GM21717 (cell line): ENCODE data around the gene HS2ST1.
A peak's percentile ranks its signal among the peaks of the same experiment; 100 is the strongest.
"Not testable (repeated sequence)": the region's sequence is repeated elsewhere in the genome, so short reads cannot be mapped to it uniquely, and the experiment has no call there.

Experiments used
- ATAC-seq: cut with Tn5 transposase; IDR thresholded peaks from one replicate; pipeline ENCODE4 v1.9.1; 2021; ENCODE audit warnings: mild to moderate bottlenecking, moderate library complexity; ENCODE audit not compliant: unreplicated experiment

Gene HS2ST1

DNA sequence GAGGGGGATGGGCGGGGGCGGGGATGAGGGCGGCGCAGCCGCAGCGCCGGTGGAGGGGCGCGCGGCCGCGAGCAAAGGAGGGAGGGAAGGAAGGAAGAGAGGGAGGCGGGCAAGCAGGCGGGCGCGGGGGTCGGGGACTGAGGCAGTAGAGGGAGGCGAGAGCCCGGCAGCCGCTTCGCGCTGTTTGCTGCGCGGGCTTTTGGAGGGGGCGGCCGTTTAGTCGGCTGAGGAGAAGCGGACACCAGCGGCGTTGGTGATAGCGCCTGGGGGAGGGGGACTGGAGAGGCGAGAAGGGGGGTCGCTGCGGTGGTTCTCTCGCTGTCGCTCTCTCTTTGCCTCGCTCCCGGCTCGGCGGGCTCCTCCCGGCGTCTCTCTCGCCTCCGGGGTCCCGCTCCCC lies at the start of gene HS2ST1:
Gene HS2ST1, plus strand, starts transcription at position 35 of the 397 bp plus-strand sequence.
- ATAC-seq: no peak

DNA sequence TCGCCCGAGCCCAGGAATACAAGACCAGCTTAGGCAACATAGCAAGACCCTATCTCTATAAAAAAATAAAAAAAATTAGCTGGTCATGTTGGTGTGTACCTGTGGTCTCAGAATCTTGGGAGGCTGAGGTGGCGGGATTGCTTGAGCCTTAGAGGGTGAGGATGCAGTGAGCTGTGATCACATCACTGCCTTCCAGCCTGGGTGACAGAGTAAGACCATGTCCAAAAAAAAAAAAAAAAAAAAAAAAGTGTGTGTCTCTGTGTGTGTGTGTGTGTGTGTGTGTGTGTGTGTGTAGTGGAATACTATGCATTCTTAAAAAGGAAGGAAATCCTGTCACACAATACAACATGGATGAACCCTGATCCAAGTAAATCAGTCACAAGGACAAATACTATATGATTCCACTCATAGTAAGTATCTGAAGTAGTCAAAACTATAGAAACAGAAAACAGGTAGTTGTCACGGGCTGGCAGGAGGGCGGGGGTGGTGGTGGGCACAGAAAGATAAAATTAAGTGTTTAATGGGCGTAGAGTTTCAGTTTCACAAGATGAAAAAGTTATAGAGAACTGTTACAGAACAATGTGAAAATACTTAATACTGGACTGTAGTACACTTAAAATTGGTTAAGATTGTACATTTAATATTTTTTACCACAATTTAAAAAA lies 48.3 kb upstream of the HS2ST1 start:
- ATAC-seq: peak; percentile 71

DNA sequence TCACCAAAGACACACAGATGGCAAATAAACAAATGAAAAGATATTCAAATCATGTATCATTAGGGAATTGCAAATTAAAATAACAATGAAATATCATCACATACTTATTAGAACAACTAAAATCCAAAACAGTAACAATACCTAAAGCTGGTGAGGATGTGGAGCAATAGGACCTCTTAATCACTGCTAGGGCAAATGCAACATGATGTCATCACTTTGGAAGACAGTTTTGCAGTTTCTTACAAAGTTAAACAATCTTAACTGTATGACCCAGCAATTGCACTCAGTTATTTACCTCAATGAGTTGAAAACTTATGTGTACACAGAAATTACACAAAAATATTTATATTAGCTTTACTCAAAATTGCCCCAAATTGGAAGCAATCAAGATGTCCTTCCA lies 47.8 kb upstream of the HS2ST1 start:
- ATAC-seq: no peak

DNA sequence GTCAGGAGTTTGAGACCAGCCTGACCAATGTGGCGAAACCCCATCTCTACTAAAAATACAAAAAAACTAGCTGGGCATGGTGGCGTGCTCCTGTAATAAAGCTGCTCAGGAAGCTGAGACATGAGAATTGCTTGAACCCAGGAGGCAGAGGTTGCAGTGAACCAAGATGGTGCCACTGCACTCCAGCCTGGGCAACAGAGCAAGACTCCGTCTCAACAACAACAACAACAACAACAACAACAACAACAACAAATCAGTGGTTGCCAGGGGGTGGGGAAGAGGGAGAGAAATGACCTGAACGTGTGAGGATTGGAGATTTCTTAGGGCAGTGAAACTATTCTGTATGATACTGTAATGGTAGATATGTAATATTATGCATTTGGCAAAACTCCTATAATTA lies 47.2 kb upstream of the HS2ST1 start:
- ATAC-seq: not testable (repeated sequence)

DNA sequence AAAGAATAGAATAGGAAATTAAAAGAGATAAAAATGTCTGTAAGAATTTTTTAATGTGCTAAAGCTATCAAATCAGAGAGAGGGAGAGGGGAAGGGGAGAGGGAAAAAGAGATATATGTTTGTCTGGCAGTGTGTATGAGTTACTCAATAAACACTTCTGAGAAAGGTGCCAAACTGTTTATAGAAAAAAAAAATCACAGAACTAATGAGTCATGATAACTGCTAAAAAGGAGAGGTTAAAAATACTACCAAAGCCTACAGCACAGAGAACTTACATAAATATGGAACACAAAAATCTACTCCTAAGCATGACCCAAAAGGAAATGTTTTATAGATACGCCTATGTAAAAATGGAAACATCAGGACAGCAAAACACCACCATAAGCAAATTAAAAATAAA lies 46.0 kb upstream of the HS2ST1 start:
- ATAC-seq: no peak

DNA sequence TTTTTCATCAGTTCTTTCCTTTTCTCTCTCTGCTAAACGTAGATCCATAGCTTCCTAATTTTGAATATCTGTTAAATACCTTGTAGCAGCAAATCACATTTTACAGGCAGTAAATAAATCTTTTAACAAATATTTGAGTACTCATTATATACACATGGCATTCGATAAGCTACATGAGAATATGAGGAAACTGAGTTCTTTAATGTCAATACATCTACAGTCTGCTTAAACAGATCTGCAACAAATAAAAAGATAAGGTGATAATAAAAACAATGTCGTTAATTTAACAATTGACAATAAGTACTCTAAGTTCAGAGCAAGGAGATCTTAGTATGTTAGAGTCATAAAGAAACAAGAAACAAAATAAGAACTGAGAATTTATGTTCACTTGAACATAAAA lies 43.4 kb upstream of the HS2ST1 start:
- no peak for ATAC-seq

DNA sequence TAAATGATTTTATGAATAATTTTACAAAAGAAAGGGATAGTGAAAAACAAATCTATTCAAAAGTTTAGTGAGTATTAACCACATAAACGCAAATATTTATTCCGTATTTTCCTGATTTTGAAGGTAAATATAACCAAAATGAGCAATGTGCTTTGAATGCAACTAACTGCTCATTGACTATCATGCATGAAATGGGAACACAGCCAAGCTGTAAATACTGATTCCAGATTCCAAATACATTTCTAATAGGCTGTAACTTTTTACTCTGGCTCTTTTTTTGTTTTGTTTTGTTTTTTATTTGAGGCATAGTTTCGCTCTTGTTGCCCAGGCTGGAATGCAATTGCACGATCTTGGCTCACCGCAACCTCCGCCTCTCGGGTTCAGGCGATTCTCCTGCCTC lies 42.3 kb upstream of the HS2ST1 start:
- no peak for ATAC-seq

DNA sequence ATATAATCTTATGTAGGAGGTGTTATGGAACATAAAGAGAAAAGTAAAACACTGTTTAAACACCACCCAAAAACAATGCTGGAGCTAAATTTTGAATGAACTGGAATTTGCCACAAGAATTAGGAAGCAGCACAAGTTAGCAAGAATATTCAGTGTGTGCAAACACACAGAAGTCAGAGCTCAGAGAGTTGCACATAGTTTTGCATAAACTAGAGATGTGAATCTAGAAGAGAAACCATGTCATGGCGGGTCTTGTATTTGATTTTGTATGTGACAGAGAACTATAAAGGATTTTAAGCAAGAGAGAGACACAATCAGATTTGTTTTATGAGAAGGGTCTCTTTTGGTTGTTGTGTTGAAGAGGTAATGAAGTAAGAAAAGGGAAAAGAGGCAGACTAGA lies 38.7 kb upstream of the HS2ST1 start:
- ATAC-seq: no peak

DNA sequence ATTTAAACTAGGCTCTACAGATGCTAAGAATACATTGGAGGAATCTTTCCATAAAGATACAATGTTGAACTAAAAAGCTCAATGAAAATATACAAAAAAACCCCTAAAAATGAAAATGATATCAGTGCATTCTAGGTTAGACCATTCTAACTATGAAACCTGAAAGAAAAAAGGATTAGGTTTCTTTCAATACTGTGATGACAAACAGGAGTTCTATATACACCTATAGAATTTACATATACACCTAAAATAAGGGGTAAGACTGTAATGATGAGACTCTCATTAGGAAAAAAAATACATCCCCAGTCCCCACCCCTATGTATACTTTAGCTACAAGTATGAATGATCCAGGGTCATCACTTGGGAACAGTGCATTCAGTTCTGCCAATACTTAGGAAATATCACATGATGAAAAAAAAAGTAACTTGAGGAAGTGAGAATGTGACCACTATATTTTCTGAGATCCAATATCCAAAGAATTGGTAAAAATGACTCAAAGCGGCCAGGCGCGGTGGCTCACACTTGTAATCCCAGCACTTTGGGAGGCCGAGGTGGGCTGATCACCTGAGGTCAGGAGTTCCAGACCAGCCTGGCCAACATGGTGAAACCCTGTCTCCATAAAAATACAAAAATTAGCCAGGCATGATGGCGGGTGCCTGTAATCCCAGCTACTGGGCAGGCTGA lies 26.8 kb upstream of the HS2ST1 start:
- no peak for ATAC-seq

DNA sequence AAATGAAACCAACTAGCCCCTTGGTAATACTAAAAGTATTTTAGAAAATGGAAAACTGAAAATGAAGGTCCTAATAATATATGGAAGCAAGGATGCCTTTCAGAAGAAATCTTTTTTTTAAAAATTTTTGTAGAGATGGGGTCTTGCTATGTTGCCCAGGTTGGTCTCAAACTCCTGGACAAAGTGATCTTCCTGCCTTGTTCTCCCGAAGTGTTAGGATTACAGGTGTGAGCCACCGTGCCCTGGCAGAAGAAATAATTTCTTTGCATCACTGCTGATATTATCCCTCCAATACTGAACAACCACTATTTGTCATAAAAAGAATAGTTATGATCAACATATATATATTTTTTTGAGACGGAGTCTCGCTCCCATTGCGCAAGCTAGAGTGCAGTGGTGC lies 26.1 kb upstream of the HS2ST1 start:
- no peak for ATAC-seq

DNA sequence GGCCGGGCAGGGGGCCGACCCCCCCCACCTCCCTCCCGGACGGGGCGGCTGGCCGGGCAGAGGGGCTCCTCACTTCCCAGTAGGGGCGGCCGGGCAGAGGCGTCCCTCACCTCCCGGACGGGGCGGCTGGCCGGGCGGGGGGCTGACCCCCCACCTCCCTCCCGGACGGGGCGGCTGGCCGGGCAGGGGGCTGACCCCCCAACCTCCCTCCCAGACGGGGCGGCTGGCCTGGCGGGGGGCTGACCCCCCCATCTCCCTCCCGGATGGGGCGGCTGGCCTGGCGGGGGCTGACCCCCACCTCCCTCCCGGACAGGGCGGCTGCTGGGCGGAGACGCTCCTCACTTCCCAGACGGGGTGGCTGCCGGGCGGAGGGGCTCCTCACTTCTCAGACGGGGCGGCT lies 15.0 kb upstream of the HS2ST1 start:
- not testable (repeated sequence) for ATAC-seq

DNA sequence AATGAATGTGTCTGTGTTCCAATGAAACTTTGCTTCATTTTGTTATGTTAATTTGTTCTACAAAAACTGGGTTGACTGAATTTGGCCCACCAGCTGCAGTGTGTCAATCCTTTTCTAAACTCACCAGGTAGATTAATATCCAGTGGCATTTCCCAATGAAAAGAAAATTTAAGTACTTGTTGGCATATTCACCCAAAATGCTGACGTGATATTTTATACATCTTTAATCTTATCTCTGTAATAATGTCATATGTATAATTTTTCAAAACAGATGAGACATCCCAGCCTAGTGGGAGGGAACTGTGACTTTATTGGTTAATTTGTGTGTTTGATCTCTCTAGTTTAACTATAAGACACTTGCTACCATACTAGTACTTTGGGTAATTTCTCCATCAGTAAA lies 8.6 kb upstream of the HS2ST1 start:
- ATAC-seq: no peak

DNA sequence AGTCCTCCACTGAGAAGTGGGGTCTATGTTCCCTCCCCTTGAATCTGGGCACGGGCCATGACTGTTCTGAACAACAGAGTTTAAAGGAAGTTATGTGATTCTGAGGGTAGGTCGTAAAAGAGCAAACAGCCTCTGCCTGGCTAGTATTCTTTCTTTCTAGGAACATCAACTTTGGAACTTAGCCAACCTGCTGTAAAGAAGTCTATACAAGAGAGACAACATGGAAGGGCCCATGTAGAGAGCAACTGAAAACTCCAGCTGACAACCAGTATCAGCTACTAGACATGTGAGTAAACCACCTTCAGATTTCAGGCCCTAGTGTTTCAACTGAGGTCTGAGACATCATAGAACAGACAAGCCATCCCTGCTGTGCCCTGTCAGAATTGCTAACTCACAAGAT lies 8.0 kb upstream of the HS2ST1 start:
- ATAC-seq: no peak

DNA sequence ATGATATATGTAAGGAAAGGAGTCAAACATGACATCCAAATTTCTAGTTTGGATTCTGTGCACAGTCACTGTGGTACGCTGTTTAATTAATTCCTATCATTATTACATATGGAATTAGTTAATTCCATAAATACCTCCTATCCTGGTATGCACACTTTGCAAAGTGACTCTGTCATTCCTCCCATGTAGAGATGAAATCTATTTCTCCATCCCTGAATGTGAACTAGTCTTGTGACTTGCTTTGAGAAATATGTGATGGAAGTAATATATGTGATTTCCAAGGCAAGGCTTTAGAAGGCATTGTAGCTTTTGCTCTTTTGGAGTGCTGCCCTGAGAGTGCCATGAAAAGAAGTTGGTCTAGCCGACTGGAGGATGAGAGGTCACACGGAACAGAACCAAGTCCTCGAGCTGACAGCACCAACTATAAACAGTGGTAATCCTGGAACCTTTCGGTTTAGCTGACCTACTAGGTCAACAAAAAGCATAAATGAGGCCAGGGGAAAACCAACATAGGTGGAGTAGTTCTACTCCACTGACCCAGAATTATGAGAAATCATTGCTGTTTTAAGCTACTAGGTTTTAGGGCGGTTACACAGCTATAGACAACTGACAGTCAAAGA lies 2.0 kb upstream of the HS2ST1 start:
- no peak for ATAC-seq

DNA sequence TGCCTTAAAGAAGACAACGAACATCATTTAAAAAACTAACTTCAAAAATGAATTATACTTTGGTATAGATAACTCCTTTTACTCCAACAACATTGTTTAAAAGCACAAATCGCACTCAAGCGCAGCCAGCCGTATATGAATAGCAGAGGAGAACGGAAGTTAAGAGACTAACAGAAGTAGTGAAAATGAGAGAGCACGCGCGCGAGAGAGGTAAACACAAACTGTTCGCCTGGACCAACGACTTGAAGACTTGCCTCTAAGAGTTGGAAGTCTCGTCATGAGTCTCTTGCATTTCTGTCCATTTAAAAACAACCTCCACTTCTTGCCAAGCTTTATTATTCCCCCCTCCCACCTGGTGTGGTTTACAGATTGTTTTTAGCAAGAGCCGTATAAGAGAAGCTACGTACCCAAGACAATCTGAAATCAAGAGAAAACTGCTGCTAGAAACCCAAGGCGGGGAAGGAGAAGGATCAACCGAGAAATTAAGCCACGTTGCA lies 988 bp upstream of the HS2ST1 start:
- peak; percentile 22 for ATAC-seq

DNA sequence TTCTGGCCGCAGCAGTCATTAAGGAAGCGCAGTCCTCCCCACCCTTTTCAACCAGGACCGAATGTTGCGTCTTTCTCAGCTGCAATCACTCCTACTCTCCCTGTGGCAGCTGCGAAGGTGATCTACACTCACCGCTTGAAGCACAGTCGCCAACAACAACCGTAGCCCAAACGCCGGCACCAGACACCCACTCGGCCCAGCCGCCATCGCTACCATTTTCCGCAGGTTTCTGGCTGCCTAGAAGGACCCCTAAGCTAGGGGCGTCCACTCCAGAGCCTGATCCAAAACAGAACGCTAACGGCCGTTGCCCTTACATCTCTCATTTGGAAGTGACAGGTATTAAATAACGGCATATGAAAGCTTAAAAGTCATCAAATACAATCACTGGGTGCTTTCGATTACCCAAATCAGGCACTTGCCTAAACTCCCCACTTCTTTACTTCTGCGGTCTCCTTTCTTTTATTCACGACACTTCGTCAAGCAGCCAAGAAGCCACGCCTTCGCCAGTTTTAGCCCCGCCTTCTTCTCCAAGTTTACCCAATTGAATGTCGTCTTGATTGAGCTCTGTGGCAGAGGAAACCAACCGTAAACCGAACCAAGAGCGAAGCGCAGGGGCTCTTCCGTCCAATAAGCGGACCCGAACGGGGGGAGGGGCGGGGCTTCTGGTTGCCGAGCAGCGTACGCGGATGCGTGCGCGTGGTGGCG lies 387 bp upstream of the HS2ST1 start, which contains the start of gene SELENOF:
Gene SELENOF, minus strand, starts transcription at position 231 of the 705 bp plus-strand sequence. Its CDS starts 15 bp downstream, at position 216.
- ATAC-seq: peak; percentile 83

DNA sequence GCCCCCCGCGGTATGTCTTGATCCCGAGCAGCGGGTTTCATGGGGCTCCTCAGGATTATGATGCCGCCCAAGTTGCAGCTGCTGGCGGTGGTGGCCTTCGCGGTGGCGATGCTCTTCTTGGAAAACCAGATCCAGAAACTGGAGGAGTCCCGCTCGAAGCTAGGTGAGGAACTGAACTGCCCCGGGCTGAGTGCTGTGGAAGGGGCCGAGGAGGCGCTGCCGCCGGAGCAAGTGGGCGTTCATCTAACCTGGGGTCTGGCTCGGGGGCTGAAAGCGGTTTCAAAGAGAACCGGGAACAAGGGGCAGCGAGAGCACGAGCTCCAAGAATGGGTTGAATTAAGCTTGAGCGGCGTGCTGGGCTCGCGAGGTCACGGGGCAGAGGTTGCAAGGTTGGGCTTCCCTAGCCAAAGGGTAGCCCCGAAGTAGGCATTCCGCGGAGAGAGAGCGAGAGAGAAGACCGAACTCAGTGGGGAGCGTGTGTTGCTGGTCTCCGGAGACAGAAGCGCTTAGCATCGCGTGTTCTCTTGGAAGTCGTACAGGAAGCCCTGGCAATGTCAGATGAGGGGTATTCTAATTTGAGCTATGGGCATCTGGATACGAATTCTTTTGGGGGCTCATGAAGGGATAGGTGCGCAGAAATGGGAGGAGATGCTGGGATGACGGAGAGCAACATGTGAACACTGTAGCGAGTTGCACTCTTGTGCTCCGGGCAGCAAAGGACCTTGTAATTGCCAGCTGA lies 732 bp downstream of the HS2ST1 start:
- ATAC-seq: peak; percentile 25

DNA sequence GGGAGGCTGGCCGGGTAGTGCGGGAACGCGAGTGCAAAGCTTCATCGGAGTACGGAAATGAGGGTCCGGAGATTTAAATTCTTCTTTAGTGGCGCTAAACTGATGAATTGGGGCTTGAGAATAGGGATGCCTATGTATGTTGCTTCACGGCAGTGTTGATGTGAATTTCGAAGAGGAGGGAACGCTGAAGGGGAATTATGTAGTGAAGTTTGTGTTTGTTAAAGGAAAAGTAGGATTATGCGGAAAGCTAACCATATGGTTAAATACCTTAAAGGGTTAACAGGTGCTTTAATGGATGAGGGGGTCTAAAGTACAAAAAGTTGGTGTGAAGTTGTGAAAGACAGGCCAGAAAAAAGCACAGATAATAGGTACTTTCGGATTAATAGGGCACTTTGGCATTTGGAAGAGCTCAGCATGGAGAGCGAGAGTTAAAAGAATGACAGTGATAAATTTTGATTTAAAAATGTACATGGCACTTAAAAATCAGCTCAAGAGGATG lies 1.4 kb downstream of the HS2ST1 start:
- ATAC-seq: no peak

DNA sequence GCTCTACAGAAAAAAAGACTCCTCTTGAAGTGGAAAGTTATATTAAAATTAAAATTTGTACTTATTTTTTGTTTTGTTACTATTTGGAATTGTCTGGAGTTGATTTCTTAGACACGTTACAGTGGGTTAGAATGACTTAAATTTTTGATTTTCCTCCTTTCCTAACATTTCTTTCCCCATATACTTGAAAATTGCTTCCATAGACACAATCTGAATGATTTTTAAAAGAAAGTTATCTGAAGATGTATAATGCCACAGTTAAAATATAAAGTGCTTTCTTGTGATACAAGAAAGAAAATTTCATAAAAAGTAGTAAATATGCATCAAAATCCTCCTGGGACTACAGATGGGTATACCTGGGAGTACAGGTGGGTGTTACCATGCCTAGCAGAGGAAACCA lies 2.3 kb downstream of the HS2ST1 start:
- ATAC-seq: no peak

DNA sequence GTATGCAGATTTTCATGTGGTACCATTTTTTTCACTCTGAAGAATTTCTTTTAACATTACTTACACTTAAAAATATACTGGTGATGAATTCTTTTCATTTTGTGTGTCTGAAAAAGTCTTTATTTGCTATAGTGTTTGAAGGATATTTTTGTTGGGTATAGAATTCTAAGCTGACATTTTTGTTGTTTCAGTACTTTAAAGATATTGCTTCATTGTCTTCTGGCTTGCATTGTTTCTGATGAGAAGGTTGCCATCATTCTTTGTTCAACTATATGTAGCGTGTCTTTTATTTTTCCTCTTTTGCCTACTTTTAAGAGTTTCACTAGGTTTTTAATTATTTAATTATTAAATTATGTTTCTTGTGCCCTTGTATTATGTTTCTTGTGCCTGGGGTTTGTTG lies 8.0 kb downstream of the HS2ST1 start:
- ATAC-seq: no peak
